Progenitor cell of endocrine pancreas (in vitro differentiated cells): ENCODE measurements around the gene SRXN1. TPM values are rescaled to one million over a fixed set of nuclear protein-coding genes. Genes with fewer than 3 reads are reported as not detected.

Experiments used
- DNase-seq: peaks from one replicate; pipeline ENCODE4 v3.0.0; 2021; ENCODE audit warnings: low spot score; ENCODE audit not compliant: unreplicated experiment
- H3K27ac Mint-ChIP-seq: 2 replicates; pipeline ENCODE4 v1.8.0; 2021; ENCODE audit warnings: mild to moderate bottlenecking, moderate library complexity, mixed read lengths
- H3K27me3 Mint-ChIP-seq: 2 replicates; pipeline ENCODE4 v1.8.0; 2021; ENCODE audit warnings: mixed read lengths
- H3K36me3 Mint-ChIP-seq: 2 replicates; pipeline ENCODE4 v1.8.0; 2022; ENCODE audit warnings: mixed read lengths; ENCODE audit not compliant: insufficient read depth
- H3K4me1 Mint-ChIP-seq: 2 replicates; pipeline ENCODE4 v1.8.0; 2021; ENCODE audit warnings: low read depth, mixed read lengths
- H3K4me3 Mint-ChIP-seq: 2 replicates; pipeline ENCODE4 v1.8.0; 2021; ENCODE audit warnings: low read depth, mild to moderate bottlenecking, moderate library complexity, mixed read lengths
- H3K9me3 Mint-ChIP-seq: 2 replicates; pipeline ENCODE4 v1.8.0; 2021; ENCODE audit warnings: low read depth, mixed read lengths
- CTCF ChIP-seq: fragments of 200-600 bp; sonication (generic); IDR thresholded peaks from one replicate; pipeline ENCODE4 v1.5.0; 2021; ENCODE audit warnings: antibody characterized with exemption, mild to moderate bottlenecking; ENCODE audit not compliant: unreplicated experiment
- total RNA-seq: library from RNA; stranded (reverse); gene quantifications from 2 replicates; pipeline ENCODE4 v1.2.1, GENCODE V29; 2021

SRXN1 gene
- total RNA-seq, 1 donor from 2014 or later = 12.0 TPM

- no peaks in the 10 kb centered on the region for H3K36me3 Mint-ChIP-seq
- no peaks in the 10 kb centered on the region for H3K9me3 Mint-ChIP-seq
- no peak overlapping the region for H3K4me3 Mint-ChIP-seq
- no peaks in the 10 kb centered on the region for H3K4me1 Mint-ChIP-seq
- H3K27ac Mint-ChIP-seq = no peak overlapping the region
- H3K27me3 Mint-ChIP-seq = peaks cover 70% of the 10 kb centered on the region
- no peak for DNase-seq
- no peak for TF ChIP-seq CTCF
Measured at GRCh38 chr20:611843-612185, 41.2 kb downstream of the SRXN1 start.

GRCh38 chr20:611047-611842, 41.8 kb downstream of the SRXN1 start:
- H3K36me3 Mint-ChIP-seq = no peaks in the 10 kb centered on the region
- H3K27me3 Mint-ChIP-seq = peaks cover 71% of the 10 kb centered on the region
- DNase-seq = no peak
- H3K4me3 Mint-ChIP-seq = peak overlapping the region; percentile 24
- H3K4me1 Mint-ChIP-seq = no peaks in the 10 kb centered on the region
- TF ChIP-seq CTCF = no peak
- H3K9me3 Mint-ChIP-seq = no peaks in the 10 kb centered on the region
- no peak overlapping the region for H3K27ac Mint-ChIP-seq

- DNase-seq = no peak
- Mint-ChIP-seq H3K4me3 (no peak within 1 kb of the TSS), H3K27me3 (peaks cover 75% of the 10 kb centered on the region), H3K4me1 (no peaks in the 10 kb centered on the region), H3K36me3 (no peaks in the 10 kb centered on the region), H3K27ac (no peak within 1 kb of the TSS), H3K9me3 (no peaks in the 10 kb centered on the region)
- TF ChIP-seq CTCF = no peak
Measured at GRCh38 chr20:610130-611046, 42.6 kb downstream of the SRXN1 start, which contains the start of gene TCF15. TSS of gene TCF15 (minus strand) at chr20:610309. CDS start at chr20:610237, 72 bp downstream.

GRCh38 chr20:609371-609964, 43.5 kb downstream of the SRXN1 start:
- Mint-ChIP-seq H3K4me3 (no peak overlapping the region), H3K9me3 (no peaks in the 10 kb centered on the region), H3K4me1 (no peaks in the 10 kb centered on the region), H3K27ac (no peak overlapping the region), H3K36me3 (no peaks in the 10 kb centered on the region), H3K27me3 (peaks cover 81% of the 10 kb centered on the region)
- TF ChIP-seq CTCF = no peak
- no peak for DNase-seq

GRCh38 chr20:608970-609369, 44.0 kb downstream of the SRXN1 start:
- no peaks in the 10 kb centered on the region for H3K36me3 Mint-ChIP-seq
- H3K4me1 Mint-ChIP-seq = no peaks in the 10 kb centered on the region
- DNase-seq = no peak
- H3K9me3 Mint-ChIP-seq = no peaks in the 10 kb centered on the region
- H3K4me3 Mint-ChIP-seq = no peak overlapping the region
- no peak overlapping the region for H3K27ac Mint-ChIP-seq
- peaks cover 79% of the 10 kb centered on the region for H3K27me3 Mint-ChIP-seq
- no peak for TF ChIP-seq CTCF
